Smooth muscle cell (in vitro differentiated cells): ENCODE results near the gene ARID1B. TPM values are rescaled to one million over a fixed set of nuclear protein-coding genes. Genes with fewer than 3 reads are reported as not detected.

Source experiments
- DNase-seq: peaks from one replicate; lab custom pipeline; 2025; ENCODE audit not compliant: unreplicated experiment; lab: John Stamatoyannopoulos, UW
- H2AFZ ChIP-seq: fragments of 200-600 bp; sonication (generic); 2 replicates; pipeline ENCODE4 v1.6.0; 2016; ENCODE audit warnings: antibody characterized with exemption, low read depth, mild to moderate bottlenecking
- H3F3A ChIP-seq: fragments of 200-600 bp; sonication (generic); 2 replicates; pipeline ENCODE4 v1.6.0; 2017; ENCODE audit warnings: antibody characterized with exemption, low read depth
- H3K27ac ChIP-seq: fragments of 200-600 bp; sonication (generic); 2 replicates; pipeline ENCODE4 v1.5.1; 2016; ENCODE audit warnings: low read depth, mild to moderate bottlenecking
- H3K27me3 ChIP-seq: fragments of 200-600 bp; sonication (generic); 2 replicates; pipeline ENCODE4 v1.6.1; 2016; ENCODE audit warnings: low read depth, mild to moderate bottlenecking
- H3K36me3 ChIP-seq: fragments of 200-600 bp; sonication (generic); 2 replicates; pipeline ENCODE4 v1.5.1; 2016; ENCODE audit warnings: low read depth
- H3K4me1 ChIP-seq: fragments of 200-600 bp; sonication (generic); 2 replicates; pipeline ENCODE4 v1.5.1; 2016; ENCODE audit warnings: low read depth
- H3K4me2 ChIP-seq: fragments of 200-600 bp; sonication (generic); 2 replicates; pipeline ENCODE4 v1.6.0; 2016; ENCODE audit warnings: mild to moderate bottlenecking
- H3K4me3 ChIP-seq: fragments of 200-600 bp; sonication (generic); 2 replicates; pipeline ENCODE4 v1.5.1; 2016; ENCODE audit warnings: mild to moderate bottlenecking
- H3K79me2 ChIP-seq: fragments of 200-600 bp; sonication (generic); 2 replicates; pipeline ENCODE4 v1.6.0; 2016; ENCODE audit warnings: low read depth, mild to moderate bottlenecking
- H3K9ac ChIP-seq: fragments of 200-600 bp; sonication (generic); 2 replicates; pipeline ENCODE4 v1.6.0; 2016; ENCODE audit warnings: low read depth
- H3K9me3 ChIP-seq: fragments of 200-600 bp; sonication (generic); replicated peaks from 2 replicates; pipeline ENCODE4 v1.5.1; 2016; ENCODE audit warnings: low read depth
- H4K20me1 ChIP-seq: fragments of 200-600 bp; sonication (generic); 2 replicates; pipeline ENCODE4 v1.6.0; 2016; ENCODE audit warnings: low read depth
- CTCF ChIP-seq: fragments of 200-600 bp; sonication (generic); IDR thresholded peaks from 2 replicates; pipeline ENCODE4 v1.5.1; 2017; ENCODE audit warnings: borderline replicate concordance, mild to moderate bottlenecking, antibody characterized with exemption; ENCODE audit not compliant: insufficient read depth, poor library complexity, severe bottlenecking
- WGBS: methylation state at CpG from one replicate; pipeline ENCODE4 v1.1.7; 2016; ENCODE audit warnings: low lambda C conversion rate; 5-methylcytosine and 5-hydroxymethylcytosine counted together
- polyA plus RNA-seq: library from polyadenylated mRNA; unstranded; fragments of >200 nt; fragmentation: Nextera tagmentation; extraction: Ambion mirVana; gene quantifications from 2 replicates; pipeline ENCODE4 v1.2.1, GENCODE V29; 2016
- total RNA-seq: library from RNA; depleted of rRNA; stranded (reverse); fragments of >200 nt; gene quantifications from 2 replicates; pipeline ENCODE4 v1.2.3, GENCODE V29; 2014

The ARID1B gene
- total and polyA plus RNA-seq, 2 experiments from 2014 or later, result 30.1 to 65.4 TPM

GRCh38 chr6:156935000-156935399 lies 157.8 kb downstream of the ARID1B start:
- Histone ChIP-seq H3K27me3 (no peaks in the 10 kb centered on the region), H3F3A (peaks cover 4% of the 10 kb centered on the region), H3K9me3 (no peaks in the 10 kb centered on the region), H3K36me3 (no peaks in the 10 kb centered on the region), H3K4me3 (no peak overlapping the region), H3K27ac (no peak overlapping the region), H3K79me2 (peaks cover 96% of the 10 kb centered on the region), H3K4me2 (no peak overlapping the region), H2AFZ (no peak overlapping the region), H4K20me1 (peaks cover 94% of the 10 kb centered on the region), H3K4me1 (peaks cover 15% of the 10 kb centered on the region), H3K9ac (no peak overlapping the region)
- no peak for TF ChIP-seq CTCF
- WGBS, result 98% methylated on average over 5 of the region's 5 CpGs
- DNase-seq, result no peak

GRCh38 chr6:156938143-156938542 lies 161.0 kb downstream of the ARID1B start:
- 42% methylated on average over 1 of the region's 1 CpG for WGBS
- H3K4me1 ChIP-seq, result peaks cover 21% of the 10 kb centered on the region
- peaks cover 98% of the 10 kb centered on the region for H3K79me2 ChIP-seq
- DNase-seq, result no peak
- H3K9me3 ChIP-seq, result no peaks in the 10 kb centered on the region
- no peak overlapping the region for H3K4me3 ChIP-seq
- H3K27me3 ChIP-seq, result no peaks in the 10 kb centered on the region
- H4K20me1 ChIP-seq, result peaks cover 96% of the 10 kb centered on the region
- no peak overlapping the region for H3K9ac ChIP-seq
- H2AFZ ChIP-seq, result no peak overlapping the region
- H3K27ac ChIP-seq, result no peak overlapping the region
- TF ChIP-seq CTCF, result no peak
- peaks cover 4% of the 10 kb centered on the region for H3F3A ChIP-seq
- H3K36me3 ChIP-seq, result no peaks in the 10 kb centered on the region
- no peak overlapping the region for H3K4me2 ChIP-seq

GRCh38 chr6:156940221-156940620 lies 163.0 kb downstream of the ARID1B start:
- Histone ChIP-seq H3K27ac (no peak overlapping the region), H3K27me3 (no peaks in the 10 kb centered on the region), H3K36me3 (no peaks in the 10 kb centered on the region), H2AFZ (no peak overlapping the region), H3K4me1 (peaks cover 20% of the 10 kb centered on the region), H3K4me3 (no peak overlapping the region), H3K4me2 (no peak overlapping the region), H3F3A (peaks cover 4% of the 10 kb centered on the region), H3K9me3 (no peaks in the 10 kb centered on the region), H4K20me1 (peaks cover 93% of the 10 kb centered on the region), H3K79me2 (peaks cover 95% of the 10 kb centered on the region), H3K9ac (no peak overlapping the region)
- no peak for DNase-seq
- WGBS, result 88% methylated on average over 5 of the region's 5 CpGs
- TF ChIP-seq CTCF, result no peak

GRCh38 chr6:156942266-156942665 lies 165.1 kb downstream of the ARID1B start:
- TF ChIP-seq CTCF, result no peak
- H3K79me2 ChIP-seq, result peaks cover 94% of the 10 kb centered on the region
- H3K27me3 ChIP-seq, result no peaks in the 10 kb centered on the region
- no peak overlapping the region for H3K9ac ChIP-seq
- no peak overlapping the region for H3K27ac ChIP-seq
- H3K4me3 ChIP-seq, result no peak overlapping the region
- DNase-seq, result no peak
- no peaks in the 10 kb centered on the region for H3F3A ChIP-seq
- H3K36me3 ChIP-seq, result no peaks in the 10 kb centered on the region
- WGBS, result 100% methylated on average over 2 of the region's 2 CpGs
- no peak overlapping the region for H2AFZ ChIP-seq
- H3K4me2 ChIP-seq, result no peak overlapping the region
- H3K4me1 ChIP-seq, result peaks cover 27% of the 10 kb centered on the region
- no peaks in the 10 kb centered on the region for H3K9me3 ChIP-seq
- peaks cover 96% of the 10 kb centered on the region for H4K20me1 ChIP-seq
